ENCODE data around the gene DOK4.
A peak's percentile ranks its signal among the peaks of the same experiment; 100 is the strongest.

Gene DOK4

DNA sequence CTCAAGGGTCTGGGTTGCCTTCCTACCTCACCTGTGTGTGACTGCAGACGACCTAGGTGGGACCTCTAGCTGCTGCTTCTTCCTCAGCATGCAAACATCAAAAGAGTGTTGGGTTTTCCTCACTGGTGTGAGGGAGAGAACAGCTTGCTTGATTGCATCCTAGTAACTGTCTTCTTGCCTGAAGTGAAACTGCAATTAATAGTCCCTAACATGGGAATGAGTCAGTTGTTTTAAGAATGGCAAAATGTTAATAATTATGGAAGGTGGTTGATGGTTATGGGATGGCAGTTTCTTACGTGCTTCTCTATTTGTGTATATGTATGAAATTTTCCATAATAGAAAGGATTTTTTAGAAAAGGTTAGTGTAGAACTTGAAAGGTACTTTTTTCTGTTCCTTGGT, 17.9 kb downstream of the DOK4 start:
- TF ChIP-seq CTCF (IDR thresholded peaks at IDR 0.05; ENCODE audit: low read depth, low read length, poor library complexity, severe bottlenecking) (no peak), EZH2phosphoT487 (IDR thresholded peaks at IDR 0.05; ENCODE audit: borderline replicate concordance, low read length) (no peak)
- H3K27me3 ChIP-seq (ENCODE audit: control insufficient read depth, low read length) = no peaks in the 10 kb centered on the region
- no peaks in the 10 kb centered on the region for H3K9me3 ChIP-seq (ENCODE audit: control insufficient read depth, insufficient read depth, low read length)
- no peaks in the 10 kb centered on the region for H3K9me2 ChIP-seq (replicated peaks; ENCODE audit: control insufficient read depth, low read length)
- H3F3A ChIP-seq (ENCODE audit: control insufficient read depth, insufficient read depth) = 0 out of 2 replicates have a peak, but pooled peaks cover 2% of the 10 kb centered on the region
- peaks cover 14% of the 10 kb centered on the region for H3K79me2 ChIP-seq (ENCODE audit: control insufficient read depth, low read length)
- H3K4me3 ChIP-seq (ENCODE audit: low read length) = no peak overlapping the region
- H3K36me3 ChIP-seq (ENCODE audit: control insufficient read depth, low read length) = peaks cover 77% of the 10 kb centered on the region
- H3K4me2 ChIP-seq (ENCODE audit: low read length) = no peak overlapping the region
- H3K4me1 ChIP-seq (ENCODE audit: control insufficient read depth, low read length) = peaks cover 5% of the 10 kb centered on the region
- no peak overlapping the region for H3K27ac ChIP-seq (ENCODE audit: low read depth, low read length)
- 0 out of 2 replicates have a peak, but pooled peaks cover 2% of the 10 kb centered on the region for H4K20me1 ChIP-seq (ENCODE audit: control insufficient read depth, insufficient read depth, low read depth, low read length)

DNA sequence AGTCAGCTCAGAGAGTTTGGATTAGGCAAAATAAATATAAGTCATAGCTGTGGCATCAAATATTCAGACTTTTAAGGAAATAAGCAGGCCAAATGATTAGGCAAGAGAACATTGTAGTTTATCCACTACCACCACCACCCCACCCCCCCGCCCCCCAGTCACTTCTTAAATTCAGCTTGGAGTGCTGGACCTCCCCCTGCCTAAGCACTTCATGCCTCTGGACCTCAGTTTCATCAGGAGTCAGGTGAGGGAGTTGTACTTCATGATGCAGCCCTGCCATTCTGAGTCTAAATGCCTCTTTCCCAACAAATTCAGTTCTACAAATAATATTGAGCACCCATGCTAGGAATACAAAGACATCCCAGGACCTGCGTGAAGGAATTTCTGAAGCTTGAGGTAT, 21.8 kb downstream of the DOK4 start:
- H3K4me3 ChIP-seq (ENCODE audit: low read length) = no peak overlapping the region
- H3K27ac ChIP-seq (ENCODE audit: low read depth, low read length) = no peak overlapping the region
- TF ChIP-seq EZH2phosphoT487 (IDR thresholded peaks at IDR 0.05; ENCODE audit: borderline replicate concordance, low read length) = no peak
- TF ChIP-seq CTCF (IDR thresholded peaks at IDR 0.05; ENCODE audit: low read depth, low read length, poor library complexity, severe bottlenecking) = no peak
- H3F3A ChIP-seq (ENCODE audit: control insufficient read depth, insufficient read depth) = peaks cover 4% of the 10 kb centered on the region
- no peaks in the 10 kb centered on the region for H3K9me2 ChIP-seq (replicated peaks; ENCODE audit: control insufficient read depth, low read length)
- H3K36me3 ChIP-seq (ENCODE audit: control insufficient read depth, low read length) = peaks cover 67% of the 10 kb centered on the region
- no peak overlapping the region for H3K4me2 ChIP-seq (ENCODE audit: low read length)
- peaks cover 22% of the 10 kb centered on the region for H3K79me2 ChIP-seq (ENCODE audit: control insufficient read depth, low read length)
- H4K20me1 ChIP-seq (ENCODE audit: control insufficient read depth, insufficient read depth, low read depth, low read length) = no peaks in the 10 kb centered on the region
- peaks cover 8% of the 10 kb centered on the region for H3K4me1 ChIP-seq (ENCODE audit: control insufficient read depth, low read length)
- H3K27me3 ChIP-seq (ENCODE audit: control insufficient read depth, low read length) = no peaks in the 10 kb centered on the region
- no peaks in the 10 kb centered on the region for H3K9me3 ChIP-seq (ENCODE audit: control insufficient read depth, insufficient read depth, low read length)

- peak overlapping the region; percentile 95 for H3K4me3 ChIP-seq (ENCODE audit: low read length)
- peaks cover 4% of the 10 kb centered on the region for H3F3A ChIP-seq (ENCODE audit: control insufficient read depth, insufficient read depth)
- peak overlapping the region; percentile 94 for H3K4me2 ChIP-seq (ENCODE audit: low read length)
- H3K27me3 ChIP-seq (ENCODE audit: control insufficient read depth, low read length) = no peaks in the 10 kb centered on the region
- H3K27ac ChIP-seq (ENCODE audit: low read depth, low read length) = no peak overlapping the region
- TF ChIP-seq CTCF (IDR thresholded peaks at IDR 0.05; ENCODE audit: low read depth, low read length, poor library complexity, severe bottlenecking) (no peak), EZH2phosphoT487 (IDR thresholded peaks at IDR 0.05; ENCODE audit: borderline replicate concordance, low read length) (no peak)
- no peaks in the 10 kb centered on the region for H3K9me3 ChIP-seq (ENCODE audit: control insufficient read depth, insufficient read depth, low read length)
- no peaks in the 10 kb centered on the region for H3K9me2 ChIP-seq (replicated peaks; ENCODE audit: control insufficient read depth, low read length)
- peaks cover 68% of the 10 kb centered on the region for H3K36me3 ChIP-seq (ENCODE audit: control insufficient read depth, low read length)
- H4K20me1 ChIP-seq (ENCODE audit: control insufficient read depth, insufficient read depth, low read depth, low read length) = no peaks in the 10 kb centered on the region
- H3K4me1 ChIP-seq (ENCODE audit: control insufficient read depth, low read length) = peaks cover 8% of the 10 kb centered on the region
- peaks cover 22% of the 10 kb centered on the region for H3K79me2 ChIP-seq (ENCODE audit: control insufficient read depth, low read length)
These were observed 23.3 kb downstream of the DOK4 start for GRCh38 chr16:57462978-57463362.

Data from DOHH2 (cell line).